ENCODE measurements around the gene KSR1.

- no peak for TF ChIP-seq FOXM1 (IDR thresholded peaks at IDR 0.05; ENCODE audit: borderline replicate concordance)
- TF ChIP-seq SP1 (IDR thresholded peaks at IDR 0.05), result no peak
- no peak for TF ChIP-seq NFRKB (IDR thresholded peaks at IDR 0.05)
- no peak for TF ChIP-seq CTBP1 (IDR thresholded peaks at IDR 0.05; ENCODE audit: borderline replicate concordance)
- TF ChIP-seq HDGF (IDR thresholded peaks at IDR 0.05; ENCODE audit: borderline replicate concordance), result no peak
- TF ChIP-seq ARNT (IDR thresholded peaks at IDR 0.05), result no peak
- TF ChIP-seq BHLHE40 (IDR thresholded peaks at IDR 0.05; ENCODE audit: borderline replicate concordance), result no peak
- no peak for TF ChIP-seq ELF4 (IDR thresholded peaks at IDR 0.05)
- TF ChIP-seq LEF1 (IDR thresholded peaks at IDR 0.05; ENCODE audit: borderline replicate concordance), result no peak
Observed at GRCh38 chr17:27414271-27414670, 42.0 kb upstream of the KSR1 start.
